ENCODE measurements around the gene DGCR8.

DGCR8 gene

DNA sequence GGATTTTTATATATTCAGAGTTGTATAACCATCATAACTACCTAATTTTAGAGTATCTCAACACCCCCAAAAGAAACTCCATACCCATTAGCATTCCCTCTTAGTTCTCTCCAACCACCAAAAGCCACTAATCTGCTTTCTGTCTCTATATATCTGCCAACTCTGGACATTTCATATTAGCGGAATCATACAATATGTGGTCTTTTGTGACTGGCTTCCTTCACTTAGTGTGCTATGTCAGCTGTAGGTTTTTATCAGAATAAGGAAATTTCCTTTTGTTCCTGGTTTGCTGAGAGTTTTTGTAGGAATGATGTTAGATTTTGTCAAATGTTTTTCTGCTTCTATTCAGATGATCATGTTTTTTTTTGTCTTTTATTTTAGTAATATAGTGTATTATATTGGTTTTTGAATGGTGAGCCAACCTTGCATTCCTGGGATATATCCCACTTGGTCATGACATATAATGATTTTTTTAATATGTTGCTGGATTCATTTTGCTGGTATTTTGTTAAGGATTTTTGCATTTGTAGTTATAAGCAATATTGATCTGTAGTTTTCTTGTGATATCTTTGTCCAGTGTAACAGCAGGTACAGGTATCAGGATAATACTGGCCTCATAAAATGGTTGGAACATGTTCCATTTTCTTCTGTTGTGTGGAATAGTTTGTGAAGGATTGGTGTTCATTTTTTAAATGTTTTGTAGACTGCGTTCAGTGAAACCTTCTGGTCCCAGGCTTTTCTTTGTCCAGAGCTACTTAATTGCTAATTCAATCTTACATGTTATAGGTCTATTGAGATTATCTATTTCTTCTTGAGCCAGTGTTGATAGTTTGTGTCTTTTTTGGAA is 16.8 kb downstream of the DGCR8 start:
- in situ Hi-C loops (cut with MboI; ENCODE audit: low sequenced_read_pairs, unreplicated experiment) = no loop called here
- no peak for DNase-seq (ENCODE audit: low spot score)
- TF ChIP-seq, protein P1, sequence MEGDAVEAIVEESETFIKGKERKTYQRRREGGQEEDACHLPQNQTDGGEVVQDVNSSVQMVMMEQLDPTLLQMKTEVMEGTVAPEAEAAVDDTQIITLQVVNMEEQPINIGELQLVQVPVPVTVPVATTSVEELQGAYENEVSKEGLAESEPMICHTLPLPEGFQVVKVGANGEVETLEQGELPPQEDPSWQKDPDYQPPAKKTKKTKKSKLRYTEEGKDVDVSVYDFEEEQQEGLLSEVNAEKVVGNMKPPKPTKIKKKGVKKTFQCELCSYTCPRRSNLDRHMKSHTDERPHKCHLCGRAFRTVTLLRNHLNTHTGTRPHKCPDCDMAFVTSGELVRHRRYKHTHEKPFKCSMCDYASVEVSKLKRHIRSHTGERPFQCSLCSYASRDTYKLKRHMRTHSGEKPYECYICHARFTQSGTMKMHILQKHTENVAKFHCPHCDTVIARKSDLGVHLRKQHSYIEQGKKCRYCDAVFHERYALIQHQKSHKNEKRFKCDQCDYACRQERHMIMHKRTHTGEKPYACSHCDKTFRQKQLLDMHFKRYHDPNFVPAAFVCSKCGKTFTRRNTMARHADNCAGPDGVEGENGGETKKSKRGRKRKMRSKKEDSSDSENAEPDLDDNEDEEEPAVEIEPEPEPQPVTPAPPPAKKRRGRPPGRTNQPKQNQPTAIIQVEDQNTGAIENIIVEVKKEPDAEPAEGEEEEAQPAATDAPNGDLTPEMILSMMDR (IDR thresholded peaks at IDR 0.05; ENCODE audit: borderline replicate concordance, control extremely low read depth, extremely low read depth, insufficient read depth, missing control alignments) = no peak

DNA sequence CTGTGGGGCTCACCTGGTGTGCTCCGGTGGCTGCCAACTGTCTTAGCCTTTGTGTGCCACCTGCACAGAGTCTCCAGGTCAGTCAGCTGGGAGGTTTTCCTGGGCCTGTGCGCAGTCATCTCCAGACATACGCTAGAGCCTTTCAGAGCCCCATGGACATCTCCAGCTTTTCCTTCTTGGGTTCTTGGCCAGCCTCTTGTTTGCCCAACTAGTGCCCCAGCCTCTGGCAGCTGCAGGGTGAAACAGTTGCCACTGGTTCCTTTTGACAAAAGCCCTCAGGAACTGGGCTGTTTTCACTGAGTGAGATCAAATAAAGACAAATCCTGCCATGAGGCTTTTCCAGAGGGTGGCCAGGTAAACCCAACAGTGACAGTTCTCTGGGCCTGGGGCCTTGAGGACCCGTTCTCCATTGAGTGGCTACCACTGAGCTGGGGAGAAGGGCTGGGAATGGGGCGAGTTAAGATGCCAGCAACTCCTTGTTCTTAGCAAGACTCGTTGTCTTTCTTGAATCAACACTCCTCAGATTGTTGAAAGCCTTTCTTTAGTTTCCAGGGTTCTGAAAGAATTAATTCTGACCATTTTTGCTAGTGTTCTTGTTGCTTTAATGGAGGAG is 19.2 kb downstream of the DGCR8 start:
- DNase-seq (ENCODE audit: low spot score) = no peak
- in situ Hi-C loops (cut with MboI; ENCODE audit: low sequenced_read_pairs, unreplicated experiment) = no loop called here
- TF ChIP-seq, protein P1 (IDR thresholded peaks at IDR 0.05; ENCODE audit: borderline replicate concordance, control extremely low read depth, extremely low read depth, insufficient read depth, missing control alignments) = no peak

DNA sequence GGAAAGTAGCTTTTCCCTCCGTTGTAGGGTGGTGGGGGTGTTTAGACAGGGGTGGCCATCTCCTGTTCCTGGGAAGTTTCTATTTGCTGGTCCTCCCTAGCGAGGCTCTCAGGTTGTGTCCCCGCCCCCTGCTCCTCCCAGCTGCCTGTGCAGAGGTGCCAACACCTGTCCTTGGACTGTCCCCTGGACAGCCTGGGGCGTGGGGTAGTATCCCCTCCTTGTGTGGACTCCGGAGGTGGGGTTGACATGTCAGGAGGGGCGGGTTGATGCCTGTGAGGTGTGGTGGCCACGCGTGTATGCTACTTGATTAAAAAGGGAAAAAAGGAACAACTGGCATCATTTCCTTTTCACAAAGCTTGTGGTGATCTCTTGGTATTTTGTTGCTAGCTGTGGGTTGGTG is 21.6 kb downstream of the DGCR8 start:
- in situ Hi-C loops (cut with MboI; ENCODE audit: low sequenced_read_pairs, unreplicated experiment) = no loop called here

DNA sequence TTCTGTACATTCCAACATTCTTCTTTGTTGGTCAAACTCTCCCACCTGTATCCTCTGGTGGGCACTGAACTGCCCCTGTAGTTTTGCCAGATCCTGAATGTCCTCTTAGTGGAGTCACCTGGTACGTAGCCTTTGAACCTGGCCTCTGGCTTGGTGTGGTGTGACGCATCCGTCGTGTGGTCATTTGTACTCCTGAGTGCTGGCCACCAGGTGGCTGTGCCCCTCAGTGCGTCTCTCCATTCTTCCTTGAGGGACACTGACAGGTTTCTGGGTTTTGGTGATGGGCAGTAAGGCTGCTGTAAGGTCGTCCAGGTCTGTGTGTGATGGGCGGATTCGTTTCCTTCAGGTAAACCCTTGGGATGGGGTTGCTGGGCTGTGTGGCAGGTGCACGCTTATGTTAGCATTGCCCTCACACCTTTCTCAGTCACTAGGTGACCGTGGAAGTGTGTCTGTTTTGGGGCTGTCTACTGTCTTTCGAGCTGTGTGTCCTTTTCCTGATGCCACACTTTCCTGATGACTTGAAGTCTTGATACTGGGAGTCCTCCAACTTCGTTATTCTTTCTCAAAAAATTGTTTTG is 22.3 kb downstream of the DGCR8 start:
- DNase-seq (ENCODE audit: low spot score) = no peak
- in situ Hi-C loops (cut with MboI; ENCODE audit: low sequenced_read_pairs, unreplicated experiment) = no loop called here
- TF ChIP-seq, protein P1 (IDR thresholded peaks at IDR 0.05; ENCODE audit: borderline replicate concordance, control extremely low read depth, extremely low read depth, insufficient read depth, missing control alignments) = no peak

More for the DNA sequence above, 21.6 kb downstream of the DGCR8 start:
- TF ChIP-seq, protein P1 (IDR thresholded peaks at IDR 0.05; ENCODE audit: borderline replicate concordance, control extremely low read depth, extremely low read depth, insufficient read depth, missing control alignments) = no peak
- DNase-seq (ENCODE audit: low spot score) = no peak

DNA sequence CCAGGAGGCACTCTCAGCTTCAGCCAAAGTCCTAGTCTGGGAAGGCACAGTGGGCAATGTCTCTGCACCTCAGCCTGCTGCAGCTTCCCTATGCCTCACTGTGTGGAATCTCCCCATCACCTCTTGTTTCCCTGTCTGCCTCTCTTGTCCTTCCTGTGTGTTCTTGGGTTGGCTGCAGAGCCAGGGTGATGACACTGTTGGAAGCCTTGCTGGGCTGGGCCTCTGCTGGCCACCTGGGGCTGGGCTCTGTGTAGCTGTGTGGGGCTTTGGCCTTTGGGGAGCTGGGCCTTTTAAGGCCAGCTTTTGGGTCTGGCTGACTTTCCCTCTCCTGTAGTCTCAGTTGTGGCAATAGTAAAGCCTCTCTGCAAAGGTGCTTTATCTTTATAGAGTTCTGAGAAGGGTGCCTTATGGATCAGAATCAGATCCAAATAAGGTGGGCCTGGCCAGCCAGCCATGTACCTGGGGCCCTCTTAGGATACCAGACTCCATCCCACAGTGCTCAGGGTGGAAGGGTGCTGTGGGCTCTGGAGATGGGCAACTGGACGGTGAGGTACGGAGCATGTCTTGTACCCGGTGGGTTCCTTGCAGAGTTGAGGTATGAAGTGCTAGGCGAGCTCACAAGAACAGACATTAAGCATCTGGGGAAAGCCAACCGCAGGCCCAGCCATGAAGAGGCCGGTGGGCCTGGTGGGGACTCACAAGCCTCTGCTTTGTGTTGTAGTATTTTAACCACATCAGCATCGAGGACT is 25.6 kb downstream of the DGCR8 start:
- TF ChIP-seq, protein P1 (IDR thresholded peaks at IDR 0.05; ENCODE audit: borderline replicate concordance, control extremely low read depth, extremely low read depth, insufficient read depth, missing control alignments) = no peak

DNA sequence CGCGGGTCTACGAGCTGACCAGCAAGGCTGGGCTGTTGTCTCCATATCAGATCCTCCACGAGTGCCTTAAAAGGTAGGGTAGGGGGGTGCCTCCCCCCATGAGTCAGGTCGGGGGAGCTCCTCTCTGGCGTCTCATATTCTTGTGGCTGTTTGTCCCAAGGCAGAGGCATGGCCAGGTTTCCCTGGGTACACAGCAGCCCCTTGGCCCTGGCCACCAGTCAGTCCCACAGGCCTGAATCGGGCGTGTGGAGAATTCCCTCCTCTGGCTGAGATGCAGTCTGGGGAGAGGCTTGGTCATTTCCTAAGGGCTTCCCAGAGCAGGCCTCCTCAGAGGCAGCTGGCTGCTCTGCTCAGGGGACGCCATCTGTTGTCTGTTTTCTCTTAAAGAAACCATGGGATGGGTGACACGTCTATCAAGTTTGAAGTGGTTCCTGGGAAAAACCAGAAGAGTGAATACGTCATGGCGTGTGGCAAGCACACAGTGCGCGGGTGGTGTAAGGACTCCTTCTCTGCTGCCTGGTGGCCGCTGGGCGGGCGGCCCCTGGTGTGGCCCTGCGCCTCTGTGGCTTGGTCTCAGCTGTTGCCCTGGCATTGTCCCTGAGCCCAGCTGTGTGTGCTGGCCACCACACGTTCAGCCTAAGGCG is 26.3 kb downstream of the DGCR8 start:
- TF ChIP-seq, protein P1 (IDR thresholded peaks at IDR 0.05; ENCODE audit: borderline replicate concordance, control extremely low read depth, extremely low read depth, insufficient read depth, missing control alignments) = no peak
- in situ Hi-C loops (cut with MboI; ENCODE audit: low sequenced_read_pairs, unreplicated experiment) = no loop called here
- no peak for DNase-seq (ENCODE audit: low spot score)

More for the DNA sequence above, 25.6 kb downstream of the DGCR8 start:
- no peak for DNase-seq (ENCODE audit: low spot score)
- in situ Hi-C loops (cut with MboI; ENCODE audit: low sequenced_read_pairs, unreplicated experiment) = no loop called here
